ENCODE measurements around the gene USP44.
"Not testable (repeated sequence)": the region's sequence is repeated elsewhere in the genome, so short reads cannot be mapped to it uniquely, and the experiment has no call there.

The USP44 gene

DNA sequence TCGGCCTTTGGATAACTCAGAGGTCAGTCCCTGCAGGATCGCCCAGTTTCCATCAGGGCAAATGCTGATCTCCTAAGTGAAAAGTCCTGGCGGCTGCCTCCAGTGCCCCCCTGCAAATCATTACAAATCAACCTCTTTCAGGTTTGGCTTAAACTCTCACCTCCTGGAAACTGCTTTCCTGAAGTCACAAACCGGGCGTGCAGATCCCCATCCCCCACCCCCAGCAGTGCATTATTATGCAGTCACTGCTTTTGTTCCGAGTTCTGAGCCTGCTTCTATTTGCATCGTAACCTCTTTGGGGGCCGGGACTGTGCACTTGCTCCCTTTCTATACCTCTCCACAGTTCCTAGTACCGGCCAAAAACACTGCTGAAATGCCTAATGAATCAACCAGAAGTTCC is at the start of gene USP44:
Gene USP44 (minus strand): TSS at position 172 of the 400 bp plus-strand sequence. CDS start 17,220 bp downstream, outside the sequence.
- FAIRE-seq = no peak
- no peak for DNase-seq (ENCODE audit: low spot score)

DNA sequence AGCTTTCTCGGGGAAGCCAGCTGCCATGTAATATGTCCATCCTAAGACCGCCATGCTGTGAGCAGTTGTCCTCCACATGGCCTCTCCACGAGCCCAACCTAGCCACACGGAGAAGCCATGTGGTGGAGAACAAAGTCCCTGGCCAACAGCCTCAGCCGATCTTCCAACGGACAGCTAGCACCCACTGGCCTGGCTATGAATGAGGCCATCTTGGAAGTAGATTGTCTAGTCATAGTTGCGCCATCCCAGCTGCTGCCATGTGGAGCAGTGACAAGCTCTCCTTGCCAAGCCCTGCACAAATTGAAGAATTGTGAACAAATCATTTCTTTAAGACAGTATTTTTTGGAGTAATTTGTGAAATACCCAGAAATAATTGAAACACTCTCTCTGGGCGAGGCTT is 49.3 kb upstream of the USP44 start:
- FAIRE-seq = no peak
- no peak for DNase-seq (ENCODE audit: low spot score)

- FAIRE-seq (no peak), DNase-seq (ENCODE audit: low spot score) (no peak)
These were observed 48.6 kb upstream of the USP44 start for GRCh38 chr12:95599880-95600279.

- DNase-seq (ENCODE audit: low spot score) (no peak), FAIRE-seq (no peak)
These were observed 42.9 kb upstream of the USP44 start for GRCh38 chr12:95594136-95594535.

- no peak for FAIRE-seq
- DNase-seq (ENCODE audit: low spot score) = no peak
These were observed 42.1 kb upstream of the USP44 start for GRCh38 chr12:95593266-95593871.

DNA sequence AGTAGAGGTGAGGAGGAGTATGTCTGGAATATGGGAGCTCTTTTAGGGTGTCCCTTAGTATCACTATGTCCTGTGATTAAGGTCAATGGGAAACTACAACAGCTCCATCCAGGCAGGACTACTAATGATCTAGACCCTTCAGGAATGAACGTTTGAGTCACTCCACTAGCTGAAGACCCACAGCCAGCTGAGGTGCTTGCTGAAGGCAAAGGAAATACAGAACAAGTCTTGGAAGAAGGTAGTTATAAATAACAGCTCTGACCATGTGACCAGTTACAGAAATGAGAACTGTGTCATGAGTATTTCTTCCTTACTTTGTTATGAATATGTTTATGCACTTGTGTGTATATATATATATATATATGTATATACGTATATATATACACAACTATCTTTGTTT is 40.5 kb upstream of the USP44 start:
- no peak for DNase-seq (ENCODE audit: low spot score)
- FAIRE-seq = no peak

DNA sequence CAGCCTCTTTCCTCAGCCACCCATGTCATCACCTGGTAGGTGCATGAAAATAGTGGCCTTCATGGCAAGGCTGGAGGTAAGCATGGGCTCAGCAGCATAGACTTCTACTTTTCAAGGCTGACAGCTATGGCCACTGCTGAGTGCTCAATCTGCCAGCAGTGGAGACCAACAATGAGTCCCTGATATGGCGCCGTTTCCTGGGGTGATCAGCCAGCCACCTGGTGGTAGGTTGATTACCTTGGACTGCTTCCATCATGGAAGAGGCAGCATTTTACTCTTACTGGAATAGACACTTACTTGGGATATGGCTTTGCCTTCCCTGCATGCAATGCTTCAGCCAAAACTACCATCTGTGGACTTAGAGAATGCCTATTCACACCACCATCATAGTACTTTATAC is 39.5 kb upstream of the USP44 start:
- FAIRE-seq = no peak
- DNase-seq (ENCODE audit: low spot score) = no peak

DNA sequence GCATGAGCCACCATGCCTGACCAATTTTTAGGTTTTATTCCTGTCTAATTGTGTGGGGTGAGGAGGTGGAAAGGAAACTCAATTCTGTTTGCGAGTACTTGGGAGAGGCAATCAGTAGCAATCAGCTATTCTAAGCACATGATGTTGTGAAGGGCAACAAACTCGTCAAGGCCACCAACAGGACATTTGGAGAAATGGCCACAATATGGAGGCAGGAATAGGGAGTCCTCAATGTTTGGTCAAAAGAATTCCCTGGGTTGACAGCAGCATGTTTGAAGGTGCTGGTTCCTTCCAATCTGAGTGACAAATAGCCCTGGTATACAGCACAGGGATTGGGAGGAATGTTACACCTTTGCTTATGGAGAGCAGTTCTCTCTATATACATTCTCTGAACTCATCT is 32.7 kb upstream of the USP44 start:
- FAIRE-seq = no peak

GRCh38 chr12:95582230-95583058 is 31.2 kb upstream of the USP44 start:
- peak; percentile 17 for DNase-seq (ENCODE audit: low spot score)
- FAIRE-seq = no peak

More for the DNA sequence above, 32.7 kb upstream of the USP44 start:
- no peak for DNase-seq (ENCODE audit: low spot score)

GRCh38 chr12:95577820-95578219 is 26.5 kb upstream of the USP44 start:
- no peak for FAIRE-seq
- DNase-seq (ENCODE audit: low spot score) = no peak

DNA sequence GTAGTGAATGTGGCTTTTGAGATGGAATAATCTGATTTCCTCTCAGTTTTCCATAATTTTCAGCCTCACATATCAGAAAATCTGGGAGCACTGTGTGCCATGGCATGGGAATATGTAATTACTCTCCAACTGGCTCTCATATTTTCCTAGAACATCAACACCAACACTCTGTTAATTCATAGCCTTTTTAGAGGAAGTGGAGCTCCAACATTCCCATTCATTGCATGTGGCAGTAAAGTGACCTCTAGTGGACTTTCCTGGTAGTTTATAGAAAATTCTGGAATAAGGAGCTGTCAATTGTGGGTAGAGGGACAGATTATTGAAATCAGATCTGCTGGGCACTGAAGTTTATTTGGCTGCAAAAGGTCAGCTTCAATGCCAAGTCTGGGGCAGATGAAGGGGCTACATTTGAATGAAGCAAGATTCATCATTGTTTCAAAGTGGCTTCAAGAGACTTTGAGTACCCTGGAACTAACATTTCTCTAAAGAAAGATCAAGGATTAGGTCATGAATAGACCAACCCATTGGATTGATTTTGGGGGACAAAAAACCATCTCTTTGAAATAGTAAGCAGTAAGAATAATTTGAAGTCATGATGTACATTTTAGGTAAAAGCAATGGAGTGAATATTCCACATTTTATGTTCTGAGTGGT is 23.6 kb upstream of the USP44 start:
- FAIRE-seq = no peak
- peak; percentile 41 for DNase-seq (ENCODE audit: low spot score)

DNA sequence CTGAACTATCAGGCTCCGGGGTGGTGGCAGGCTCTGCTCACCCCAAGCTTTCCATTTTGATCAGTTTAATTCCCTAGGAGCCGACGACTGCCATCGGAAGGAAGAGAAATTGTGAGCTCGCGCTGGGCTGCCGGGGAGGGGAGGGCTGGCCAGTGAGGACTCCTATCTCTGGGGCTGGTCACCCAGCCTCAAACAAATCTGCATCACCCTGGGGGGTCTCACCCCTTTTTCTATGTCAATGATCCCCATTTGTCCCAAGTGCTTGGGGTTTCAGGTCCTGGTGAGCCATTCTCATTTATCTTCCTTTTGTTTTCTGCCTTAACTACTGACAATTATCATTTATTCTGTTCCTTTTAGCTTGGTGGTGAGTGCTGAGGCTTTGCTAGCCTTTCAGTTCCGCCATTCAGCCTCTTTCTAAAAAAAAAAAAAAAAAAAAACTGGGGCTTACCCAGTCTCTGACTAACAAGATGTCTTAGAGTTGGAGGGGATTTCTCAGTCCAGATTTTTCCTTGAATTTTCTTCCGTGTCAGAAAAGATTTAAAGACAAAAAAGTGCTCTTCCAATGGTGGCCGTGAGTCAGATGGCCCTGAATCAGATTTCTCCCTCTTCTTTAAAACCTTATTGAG is 22.8 kb upstream of the USP44 start:
- FAIRE-seq = no peak
- DNase-seq (ENCODE audit: low spot score) = no peak

- DNase-seq (ENCODE audit: low spot score) (no peak), FAIRE-seq (no peak)
These were observed 20.1 kb upstream of the USP44 start for GRCh38 chr12:95571369-95571768.

DNA sequence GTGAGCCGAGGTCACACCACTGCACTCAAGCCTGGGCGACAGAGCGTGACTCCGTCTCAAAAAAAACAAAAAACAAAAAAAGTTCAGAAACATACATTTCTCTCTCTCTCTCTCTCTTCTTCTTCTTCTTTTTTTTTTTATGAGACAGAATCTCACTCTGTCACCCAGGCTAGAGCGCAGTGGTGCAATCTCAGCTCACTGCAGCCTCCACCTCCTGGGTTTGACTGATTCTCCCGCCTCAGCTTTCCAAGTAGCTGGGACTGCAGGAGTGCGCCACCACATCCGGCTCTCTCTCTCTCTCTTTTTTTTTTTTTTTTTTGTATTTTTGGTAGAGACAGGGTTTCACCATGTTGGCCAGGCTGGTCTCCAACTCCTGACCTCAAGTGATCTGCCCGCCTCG is 16.8 kb upstream of the USP44 start:
- FAIRE-seq; DNase-seq (ENCODE audit: low spot score): not testable (repeated sequence)

GRCh38 chr12:95557625-95558024 is 6.3 kb upstream of the USP44 start:
- DNase-seq (ENCODE audit: low spot score) (no peak), FAIRE-seq (no peak)

- DNase-seq (ENCODE audit: low spot score) = no peak
These were observed 3.3 kb upstream of the USP44 start for GRCh38 chr12:95554532-95555071.

DNA sequence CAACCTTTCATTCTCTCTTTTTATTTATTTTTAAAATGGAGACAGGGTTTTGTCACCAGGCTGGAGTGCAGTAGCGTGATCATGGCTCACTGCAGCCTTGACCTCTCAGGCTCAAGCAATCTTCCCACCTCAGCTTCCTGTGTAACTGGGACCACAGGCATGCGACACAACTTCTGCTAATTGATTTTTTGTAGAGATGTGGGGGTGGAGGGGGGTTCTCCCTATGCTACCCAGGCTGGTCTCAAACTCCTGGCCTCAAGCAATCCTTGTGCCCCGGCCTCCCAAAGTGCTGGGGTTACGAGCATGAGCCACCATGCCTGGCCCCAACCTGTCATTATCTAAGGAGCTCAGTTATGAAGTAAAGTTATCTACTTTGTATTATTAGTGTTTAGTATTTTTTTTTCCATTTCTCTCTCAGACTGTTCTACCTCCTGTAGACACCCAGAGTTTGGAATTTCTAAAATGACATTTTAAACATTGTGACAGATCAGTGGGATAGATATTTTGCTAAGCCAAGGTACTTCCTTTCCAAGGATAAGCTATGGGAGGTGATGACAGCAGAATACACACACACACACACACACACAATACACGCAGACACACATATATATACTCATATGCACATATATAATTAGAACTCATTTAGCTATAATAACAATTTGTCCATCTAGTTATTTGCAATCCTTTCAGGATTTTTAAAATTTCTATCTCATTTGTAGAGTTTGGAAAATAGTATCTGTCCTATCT is 2.1 kb upstream of the USP44 start:
- no peak for DNase-seq (ENCODE audit: low spot score)
- no peak for FAIRE-seq

More at GRCh38 chr12:95554532-95555071, 3.3 kb upstream of the USP44 start:
- no peak for FAIRE-seq

- no peak for FAIRE-seq
- no peak for DNase-seq (ENCODE audit: low spot score)
These were observed 739 bp upstream of the USP44 start for GRCh38 chr12:95551913-95552516.

DNA sequence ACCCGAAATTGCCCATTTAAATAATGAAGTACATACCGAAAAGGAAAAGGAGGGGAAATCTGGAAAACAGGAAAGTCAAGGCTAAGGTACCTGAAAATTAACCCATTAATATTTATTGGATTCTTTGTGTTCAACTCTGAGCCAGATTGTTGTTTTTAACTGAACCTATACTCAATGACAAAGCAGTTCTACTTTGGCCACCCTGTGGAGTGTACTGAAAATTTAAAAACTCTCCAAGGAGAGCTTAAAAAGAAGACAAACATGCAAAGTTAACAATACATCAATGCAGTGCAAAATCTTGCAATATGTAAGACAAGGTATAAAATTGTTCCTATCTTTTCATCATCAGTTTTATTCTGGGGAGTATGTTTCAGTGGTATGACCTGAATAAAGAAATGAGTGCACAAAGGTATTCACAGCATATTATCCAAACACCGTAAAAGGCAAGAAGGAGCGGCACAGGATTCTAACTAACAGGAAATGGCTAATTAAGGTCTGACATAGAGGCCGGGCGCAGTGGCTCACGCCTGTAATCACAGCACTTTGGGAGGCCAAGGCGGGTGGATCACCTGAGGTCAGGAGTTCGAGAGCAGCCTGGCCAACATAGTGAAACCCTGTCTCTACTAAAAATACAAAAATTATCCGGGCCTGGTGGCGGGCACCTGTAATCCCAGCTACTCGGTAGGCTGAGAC is 1.7 kb downstream of the USP44 start:
- DNase-seq (ENCODE audit: low spot score) (no peak), FAIRE-seq (no peak)
